IMR-90 (cell line): ENCODE measurements around the gene FXYD6. TPM values are rescaled to one million over a fixed set of nuclear protein-coding genes. Genes with fewer than 3 reads are reported as not detected.

Experiments
- ATAC-seq: fragments of 200-7000 bp; cut with Tn5 transposase; 2 replicates; pipeline ENCODE4 v1.9.1; 2020; ENCODE audit warnings: low read depth, mild to moderate bottlenecking, moderate library complexity
- BruUV-seq: library from RNA; stranded (reverse); fragments of 400-500 nt; replicated peaks from 2 replicates; lab custom pipeline; 2021; lab: Mats Ljungman, UMichigan
- CTCF ChIA-PET: fragments of 300-600 bp; formaldehyde crosslinking; extraction: SDS; loops from one replicate; lab custom pipeline; 2021; ENCODE audit warnings: antibody characterized with exemption; lab: Yijun Ruan, JAX
- POLR2A ChIA-PET: fragments of 300-600 bp; sonication (Branson Sonifier 250); formaldehyde crosslinking; loops from one replicate; lab custom pipeline; 2022; ENCODE audit warnings: antibody characterized with exemption; ENCODE audit not compliant: unreplicated experiment; lab: Charles Lee
- DNase-seq: peaks from one replicate; pipeline ENCODE4 v3.0.0; 2013
- H2AFZ ChIP-seq: replicated peaks from 2 replicates; pipeline ENCODE3; 2013; ENCODE audit warnings: low read length, mild to moderate bottlenecking; ENCODE audit not compliant: poor library complexity
- H2AK5ac ChIP-seq: 2 replicates; pipeline ENCODE4 v1.6.1; 2013; ENCODE audit warnings: low read depth, low read length, inconsistent platforms
- H2AK9ac ChIP-seq: replicated peaks from 2 replicates; pipeline ENCODE3; 2013; ENCODE audit warnings: mild to moderate bottlenecking, low read depth, low read length, moderate library complexity; ENCODE audit not compliant: poor library complexity
- H2BK120ac ChIP-seq: 2 replicates; pipeline ENCODE4 v1.6.1; 2013; ENCODE audit warnings: low read depth, low read length, inconsistent platforms
- H2BK15ac ChIP-seq: 3 replicates; pipeline ENCODE4 v1.6.1; 2013; ENCODE audit warnings: low read depth, low read length, inconsistent platforms
- H2BK20ac ChIP-seq: 2 replicates; pipeline ENCODE4 v1.6.1; 2013; ENCODE audit warnings: low read depth, mild to moderate bottlenecking, inconsistent platforms, low read length, moderate library complexity
- H2BK5ac ChIP-seq: 2 replicates; pipeline ENCODE4 v1.6.1; 2013; ENCODE audit warnings: mild to moderate bottlenecking, low read depth, low read length, inconsistent platforms; ENCODE audit not compliant: poor library complexity, severe bottlenecking
- H3K14ac ChIP-seq: replicated peaks from 2 replicates; pipeline ENCODE4 v1.6.1; 2013; ENCODE audit warnings: low read depth, low read length, inconsistent platforms
- H3K18ac ChIP-seq: 2 replicates; pipeline ENCODE4 v1.6.1; 2013; ENCODE audit warnings: low read depth, low read length, control low read depth
- H3K23ac ChIP-seq: 2 replicates; pipeline ENCODE4 v1.6.1; 2013; ENCODE audit warnings: low read depth, low read length, inconsistent platforms
- H3K27ac ChIP-seq: 2 replicates; pipeline ENCODE4 v1.5.1; 2013; ENCODE audit warnings: mild to moderate bottlenecking, control low read depth, low read length; ENCODE audit not compliant: insufficient read depth
- H3K27me3 ChIP-seq: 2 replicates; pipeline ENCODE4 v1.6.1; 2013; ENCODE audit warnings: low read length; ENCODE audit not compliant: control insufficient read depth, insufficient read depth
- H3K36me3 ChIP-seq: 2 replicates; pipeline ENCODE4 v1.6.1; 2013; ENCODE audit warnings: low read length, mixed read lengths; ENCODE audit not compliant: control insufficient read depth, insufficient read depth
- H3K4ac ChIP-seq: 2 replicates; pipeline ENCODE4 v1.6.1; 2013; ENCODE audit warnings: low read depth, low read length, inconsistent platforms
- H3K4me1 ChIP-seq: 2 replicates; pipeline ENCODE4 v1.6.1; 2013; ENCODE audit warnings: low read length, mixed read lengths; ENCODE audit not compliant: control insufficient read depth, insufficient read depth
- H3K4me2 ChIP-seq: 2 replicates; pipeline ENCODE4 v1.6.1; 2013; ENCODE audit warnings: low read depth, mild to moderate bottlenecking, control low read depth, low read length, moderate library complexity
- H3K4me3 ChIP-seq: 2 replicates; pipeline ENCODE4 v1.5.1; 2013; ENCODE audit warnings: low read depth, mild to moderate bottlenecking, control low read depth, low read length, moderate library complexity; ENCODE audit not compliant: insufficient read depth
- H3K56ac ChIP-seq: 2 replicates; pipeline ENCODE4 v1.6.1; 2013; ENCODE audit warnings: low read length, inconsistent platforms; ENCODE audit not compliant: insufficient read depth; ENCODE audit errors: extremely low read depth
- H3K79me1 ChIP-seq, 2 experiments: 2 replicates each; pipeline ENCODE4 v1.6.1; 2013; ENCODE audit warnings: low read length in 2 of 2, inconsistent platforms in 1 of 2, low read depth in 1 of 2
- H3K9ac ChIP-seq: 2 replicates; pipeline ENCODE4 v1.6.1; 2013; ENCODE audit warnings: low read depth, low read length, control low read depth
- H3K9me1 ChIP-seq: 2 replicates; pipeline ENCODE4 v1.6.1; 2013; ENCODE audit warnings: low read length, inconsistent platforms; ENCODE audit not compliant: insufficient read depth
- H3K9me3 ChIP-seq: 2 replicates; pipeline ENCODE4 v1.6.1; 2013; ENCODE audit warnings: low read length; ENCODE audit not compliant: control insufficient read depth, insufficient read depth
- H4K20me1 ChIP-seq: 2 replicates; pipeline ENCODE4 v1.6.1; 2013; ENCODE audit warnings: low read length, inconsistent platforms; ENCODE audit not compliant: insufficient read depth
- H4K5ac ChIP-seq: 2 replicates; pipeline ENCODE4 v1.6.1; 2013; ENCODE audit warnings: mild to moderate bottlenecking, low read depth, low read length, control low read depth
- H4K8ac ChIP-seq, 2 experiments: 2 replicates each; pipeline ENCODE4 v1.6.1; 2013; ENCODE audit warnings: low read depth in 2 of 2, low read length in 2 of 2, control low read depth in 1 of 2, inconsistent platforms in 1 of 2
- H4K91ac ChIP-seq: 2 replicates; pipeline ENCODE4 v1.6.1; 2013; ENCODE audit warnings: low read depth, low read length, inconsistent platforms; ENCODE audit not compliant: insufficient read depth
- BHLHE40 ChIP-seq: fragments of 150-350 bp; IDR thresholded peaks from 2 replicates; pipeline ENCODE4 v1.6.1; 2016; ENCODE audit warnings: mild to moderate bottlenecking, low read depth, low read length
- CEBPB ChIP-seq: IDR thresholded peaks from 2 replicates; pipeline ENCODE4 v1.6.1; 2012; ENCODE audit warnings: low read depth, low read length, improper control_type of control experiment
- CHD1 ChIP-seq: IDR thresholded peaks from 2 replicates; pipeline ENCODE4 v1.6.1; 2012; ENCODE audit warnings: low read depth, low read length, improper control_type of control experiment
- CTCF ChIP-seq: conservative IDR thresholded peaks from 2 replicates; pipeline ENCODE4 v1.5.1; 2012; ENCODE audit warnings: mild to moderate bottlenecking, low read depth, low read length, improper control_type of control experiment
- ELK1 ChIP-seq: fragments of 150-350 bp; IDR thresholded peaks from 2 replicates; pipeline ENCODE4 v1.6.1; 2016; ENCODE audit warnings: low read depth, mild to moderate bottlenecking, low read length, moderate library complexity, borderline replicate concordance
- MAFK ChIP-seq: IDR thresholded peaks from 2 replicates; pipeline ENCODE4 v1.6.1; 2012; ENCODE audit warnings: low read depth, low read length, improper control_type of control experiment
- MAZ ChIP-seq: IDR thresholded peaks from 2 replicates; pipeline ENCODE4 v1.6.1; 2012; ENCODE audit warnings: low read depth, mild to moderate bottlenecking, low read length, improper control_type of control experiment, moderate library complexity, borderline replicate concordance
- MXI1 ChIP-seq: IDR thresholded peaks from 2 replicates; pipeline ENCODE4 v1.6.1; 2012; ENCODE audit warnings: low read depth, mild to moderate bottlenecking, low read length, moderate library complexity, borderline replicate concordance
- NFE2L2 ChIP-seq: fragments of 150-350 bp; IDR thresholded peaks from 2 replicates; pipeline ENCODE4 v1.6.1; 2016; ENCODE audit warnings: low read depth, mild to moderate bottlenecking, low read length
- POLR2A ChIP-seq: IDR thresholded peaks from 2 replicates; pipeline ENCODE4 v1.6.1; 2012; ENCODE audit warnings: mild to moderate bottlenecking, low read depth, low read length
- RAD21 ChIP-seq: IDR thresholded peaks from 2 replicates; pipeline ENCODE4 v1.6.1; 2012; ENCODE audit warnings: low read length, improper control_type of control experiment
- RCOR1 ChIP-seq: IDR thresholded peaks from 2 replicates; pipeline ENCODE4 v1.6.1; 2012; ENCODE audit warnings: mild to moderate bottlenecking, low read length, improper control_type of control experiment; ENCODE audit not compliant: insufficient replicate concordance
- RFX5 ChIP-seq: IDR thresholded peaks from 2 replicates; pipeline ENCODE4 v1.8.0; 2012; ENCODE audit warnings: low read depth, mild to moderate bottlenecking, low read length, moderate library complexity
- SMC3 ChIP-seq: fragments of 150-350 bp; IDR thresholded peaks from 2 replicates; pipeline ENCODE4 v1.6.1; 2016; ENCODE audit warnings: low read depth, mild to moderate bottlenecking, antibody characterized with exemption, low read length, moderate library complexity
- USF2 ChIP-seq: fragments of 150-350 bp; IDR thresholded peaks from 2 replicates; pipeline ENCODE4 v1.6.1; 2017; ENCODE audit warnings: mild to moderate bottlenecking, antibody characterized with exemption, low read length, low read depth
- WGBS, 2 experiments: methylation state at CpG; one replicate each; pipeline versions ENCODE4 v1.1.5 to v1.1.7; 2013; ENCODE audit warnings: missing lambda C conversion rate in 2 of 2; ENCODE audit not compliant: insufficient read length in 1 of 2; ENCODE audit errors: extremely low coverage in 2 of 2; 5-methylcytosine and 5-hydroxymethylcytosine counted together
- dilution Hi-C: fragments of 300-500 bp; cut with HindIII; formaldehyde crosslinking; loops from one replicate; pipeline ENCODE4 v1.14.3; 2018; ENCODE audit warnings: low sequenced_read_pairs; ENCODE audit not compliant: unreplicated experiment
- in situ Hi-C: fragments of 300-500 bp; cut with MboI; formaldehyde crosslinking; loops from 3 replicates; pipeline ENCODE4 v1.14.3; 2019; ENCODE audit warnings: low sequenced_read_pairs, inconsistent platforms, mixed read lengths
- intact Hi-C: fragments of 100-400 bp; cut with micrococcal nuclease; formaldehyde crosslinking; loops from 2 replicates; pipeline ENCODE4 v1.10.0; 2022
- polyA plus RNA-seq, 3 experiments: library from polyadenylated mRNA; depleted of rRNA; stranded (reverse); fragments of >200 nt; gene quantifications; 2 replicates each; pipeline ENCODE4 v1.2.3, GENCODE V29; 2012; ENCODE audit warnings: low replicate concordance in 1 of 3
- total RNA-seq: library from RNA; depleted of rRNA; stranded (reverse); fragments of >200 nt; gene quantifications from 2 replicates; pipeline ENCODE4 v1.2.3, GENCODE V29; 2012

The FXYD6 gene
- total and polyA plus RNA-seq, 2 of the 4 experiments (the other 2 are of a cell fraction): 0.32 TPM; not detected in 1

- no peak overlapping the region for H3K4me2 ChIP-seq
- no peaks in the 10 kb centered on the region for H3K4me1 ChIP-seq
- H3K27ac ChIP-seq: no peak overlapping the region
- no peak overlapping the region for H2AK5ac ChIP-seq
- H3K79me1 ChIP-seq: no peaks in the 10 kb centered on the region
- dilution Hi-C loops: no loop called here
- H3K56ac ChIP-seq: no peak overlapping the region
- H2BK20ac ChIP-seq: no peak overlapping the region
- DNase-seq: no peak
- ChIA-PET POLR2A (no interaction called here), CTCF (no interaction called here)
- no peak overlapping the region for H2BK120ac ChIP-seq
- H4K91ac ChIP-seq: no peak overlapping the region
- no peak overlapping the region for H3K9ac ChIP-seq
- H3K14ac ChIP-seq: no peak overlapping the region
- H2BK15ac ChIP-seq: no peak overlapping the region
- no peak for TF ChIP-seq RCOR1
- no peak for TF ChIP-seq CHD1
- TF ChIP-seq CEBPB: no peak
- TF ChIP-seq RFX5: no peak
- TF ChIP-seq ELK1: no peak
- TF ChIP-seq MXI1: no peak
- no peak for TF ChIP-seq BHLHE40
- no peak for TF ChIP-seq SMC3
- TF ChIP-seq RAD21: no peak
- TF ChIP-seq CTCF: no peak
- TF ChIP-seq NFE2L2: no peak
- TF ChIP-seq MAFK: no peak
- TF ChIP-seq USF2: no peak
- no peak for TF ChIP-seq MAZ
- TF ChIP-seq POLR2A: no peak
- H3K4ac ChIP-seq: no peak overlapping the region
- H3K23ac ChIP-seq: no peak overlapping the region
- H3K9me1 ChIP-seq: no peaks in the 10 kb centered on the region
- no peaks in the 10 kb centered on the region for H3K9me3 ChIP-seq
- H2BK5ac ChIP-seq: no peak overlapping the region
- no peak overlapping the region for H2AFZ ChIP-seq
- intact Hi-C loops: no loop called here
- no peak overlapping the region for H2AK9ac ChIP-seq
- no peak overlapping the region for H4K8ac ChIP-seq
- 92% methylated on average over 2 of the region's 8 CpGs; no CpG with 5 or more reads in 1 of the 2 experiments for WGBS, 2 experiments
- H3K27me3 ChIP-seq: peaks cover 25% of the 10 kb centered on the region
- H3K4me3 ChIP-seq: no peak overlapping the region
- in situ Hi-C loops: no loop called here
- no peak for ATAC-seq
- H4K20me1 ChIP-seq: no peaks in the 10 kb centered on the region
- no TSS peak for BruUV-seq
- no peak overlapping the region for H3K18ac ChIP-seq
- H3K36me3 ChIP-seq: no peaks in the 10 kb centered on the region
- H4K5ac ChIP-seq: no peak overlapping the region
Measured at GRCh38 chr11:117837791-117838190, 38.7 kb downstream of the FXYD6 start.
